Nephron (organoid): ENCODE results near the gene UNC13C.

ENCODE experiments used
- H3K27ac Mint-ChIP-seq, 3 experiments: 2 replicates each; pipeline ENCODE4 v1.8.0; 2020; ENCODE audit warnings: mixed read lengths in 3 of 3, mild to moderate bottlenecking in 2 of 3, moderate library complexity in 1 of 3
- H3K27me3 Mint-ChIP-seq: 2 replicates; pipeline ENCODE4 v1.8.0; 2021; ENCODE audit warnings: low read depth, mild to moderate bottlenecking, moderate library complexity, mixed read lengths
- H3K36me3 Mint-ChIP-seq: 2 replicates; pipeline ENCODE4 v1.8.0; 2020; ENCODE audit warnings: low read depth, mixed read lengths
- H3K4me1 Mint-ChIP-seq: 2 replicates; pipeline ENCODE4 v1.8.0; 2020; ENCODE audit warnings: mixed read lengths
- H3K4me3 Mint-ChIP-seq, 3 experiments: 2 replicates each; pipeline ENCODE4 v1.8.0; 2020; ENCODE audit warnings: mild to moderate bottlenecking in 3 of 3, mixed read lengths in 3 of 3, moderate library complexity in 2 of 3
- H3K9me3 Mint-ChIP-seq: 2 replicates; pipeline ENCODE4 v1.8.0; 2020; ENCODE audit warnings: mixed read lengths
- TF ChIP-seq, protein P1 (sequence below), 3 experiments: fragments of 200-600 bp; sonication (generic); IDR thresholded peaks; one replicate each; pipeline ENCODE4 v1.5.0; 2021; ENCODE audit warnings: antibody characterized with exemption in 3 of 3; ENCODE audit not compliant: unreplicated experiment in 3 of 3

Gene UNC13C

DNA sequence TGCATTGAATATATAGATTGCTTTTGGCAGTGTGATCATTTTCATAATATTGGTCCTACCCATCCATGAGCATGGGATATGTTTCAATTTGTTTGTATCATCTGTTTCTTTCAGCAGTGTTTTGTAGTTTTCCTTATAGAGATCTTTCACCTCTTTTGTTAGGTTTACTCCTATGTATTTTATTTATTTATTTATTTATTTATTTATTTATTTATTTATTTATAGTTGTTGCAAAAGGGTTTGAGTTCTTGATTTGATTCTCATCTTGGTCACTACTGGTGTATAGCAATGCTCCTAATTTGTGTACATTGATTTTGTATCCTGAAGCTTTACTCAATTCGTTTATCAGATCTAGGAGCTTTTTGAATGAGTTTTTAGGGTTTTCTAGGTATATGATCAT, 478.2 kb downstream of the UNC13C start:
- TF ChIP-seq, protein P1, sequence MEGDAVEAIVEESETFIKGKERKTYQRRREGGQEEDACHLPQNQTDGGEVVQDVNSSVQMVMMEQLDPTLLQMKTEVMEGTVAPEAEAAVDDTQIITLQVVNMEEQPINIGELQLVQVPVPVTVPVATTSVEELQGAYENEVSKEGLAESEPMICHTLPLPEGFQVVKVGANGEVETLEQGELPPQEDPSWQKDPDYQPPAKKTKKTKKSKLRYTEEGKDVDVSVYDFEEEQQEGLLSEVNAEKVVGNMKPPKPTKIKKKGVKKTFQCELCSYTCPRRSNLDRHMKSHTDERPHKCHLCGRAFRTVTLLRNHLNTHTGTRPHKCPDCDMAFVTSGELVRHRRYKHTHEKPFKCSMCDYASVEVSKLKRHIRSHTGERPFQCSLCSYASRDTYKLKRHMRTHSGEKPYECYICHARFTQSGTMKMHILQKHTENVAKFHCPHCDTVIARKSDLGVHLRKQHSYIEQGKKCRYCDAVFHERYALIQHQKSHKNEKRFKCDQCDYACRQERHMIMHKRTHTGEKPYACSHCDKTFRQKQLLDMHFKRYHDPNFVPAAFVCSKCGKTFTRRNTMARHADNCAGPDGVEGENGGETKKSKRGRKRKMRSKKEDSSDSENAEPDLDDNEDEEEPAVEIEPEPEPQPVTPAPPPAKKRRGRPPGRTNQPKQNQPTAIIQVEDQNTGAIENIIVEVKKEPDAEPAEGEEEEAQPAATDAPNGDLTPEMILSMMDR (IDR thresholded peaks at IDR 0.05; ENCODE audit: unreplicated experiment in 3 of 3): no peak
- no peaks in the 10 kb centered on the region for H3K27me3 Mint-ChIP-seq
- H3K9me3 Mint-ChIP-seq: peaks cover 43% of the 10 kb centered on the region
- H3K4me1 Mint-ChIP-seq: no peaks in the 10 kb centered on the region
- H3K27ac Mint-ChIP-seq: no peak overlapping the region
- H3K4me3 Mint-ChIP-seq: no peak overlapping the region
- H3K36me3 Mint-ChIP-seq: peaks cover under 1% of the 10 kb centered on the region

DNA sequence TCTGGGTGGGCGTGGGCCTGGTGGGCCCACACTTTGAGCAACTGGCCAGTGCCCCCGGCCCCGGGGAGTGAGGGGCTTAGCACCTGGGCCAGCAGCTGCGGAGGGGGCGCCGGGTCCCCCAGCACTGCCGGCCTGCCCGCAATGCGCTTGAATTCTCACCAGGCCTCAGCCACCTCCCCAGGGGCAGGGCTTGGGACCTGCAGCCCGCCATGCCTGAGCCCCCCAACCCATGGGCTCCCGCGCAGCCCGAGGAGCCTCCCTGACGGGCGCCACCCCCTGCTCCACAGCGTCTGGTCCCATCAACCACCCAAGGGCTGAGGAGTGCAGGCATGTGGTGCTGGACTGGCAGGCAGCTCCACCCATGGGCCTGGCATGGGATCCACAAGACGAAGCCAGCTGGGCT, 484.3 kb downstream of the UNC13C start:
- peaks cover 6% of the 10 kb centered on the region for H3K36me3 Mint-ChIP-seq
- H3K27ac Mint-ChIP-seq: no peak overlapping the region
- H3K4me3 Mint-ChIP-seq: no peak overlapping the region
- TF ChIP-seq, protein P1 (IDR thresholded peaks at IDR 0.05; ENCODE audit: unreplicated experiment in 3 of 3): no peak
- H3K9me3 Mint-ChIP-seq: peaks cover 30% of the 10 kb centered on the region
- no peaks in the 10 kb centered on the region for H3K4me1 Mint-ChIP-seq
- no peaks in the 10 kb centered on the region for H3K27me3 Mint-ChIP-seq

DNA sequence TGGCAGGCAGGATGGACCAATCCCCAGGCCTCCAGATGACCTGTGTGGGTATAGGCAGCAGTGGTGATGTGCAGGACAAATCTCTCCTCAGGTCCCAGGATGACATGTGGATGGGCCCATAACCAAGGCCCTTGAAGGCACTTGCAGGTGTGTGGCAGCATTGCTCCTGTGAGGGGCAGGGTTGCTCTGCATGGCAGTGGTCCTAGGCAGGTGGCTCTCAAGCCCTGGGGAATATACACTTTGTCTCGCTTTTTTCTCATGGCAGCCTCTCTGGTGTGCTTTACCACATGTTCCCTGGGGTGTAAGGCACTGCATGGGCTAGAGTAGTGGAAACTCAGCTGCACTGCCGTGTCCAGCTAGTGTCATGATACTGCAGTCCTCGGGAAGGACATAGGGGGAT, 503.6 kb downstream of the UNC13C start:
- Mint-ChIP-seq H3K9me3 (peaks cover 2% of the 10 kb centered on the region), H3K27me3 (no peaks in the 10 kb centered on the region), H3K4me1 (no peaks in the 10 kb centered on the region), H3K36me3 (no peaks in the 10 kb centered on the region), H3K27ac (no peak overlapping the region), H3K4me3 (no peak overlapping the region)
- TF ChIP-seq, protein P1 (IDR thresholded peaks at IDR 0.05; ENCODE audit: unreplicated experiment in 3 of 3): no peak

DNA sequence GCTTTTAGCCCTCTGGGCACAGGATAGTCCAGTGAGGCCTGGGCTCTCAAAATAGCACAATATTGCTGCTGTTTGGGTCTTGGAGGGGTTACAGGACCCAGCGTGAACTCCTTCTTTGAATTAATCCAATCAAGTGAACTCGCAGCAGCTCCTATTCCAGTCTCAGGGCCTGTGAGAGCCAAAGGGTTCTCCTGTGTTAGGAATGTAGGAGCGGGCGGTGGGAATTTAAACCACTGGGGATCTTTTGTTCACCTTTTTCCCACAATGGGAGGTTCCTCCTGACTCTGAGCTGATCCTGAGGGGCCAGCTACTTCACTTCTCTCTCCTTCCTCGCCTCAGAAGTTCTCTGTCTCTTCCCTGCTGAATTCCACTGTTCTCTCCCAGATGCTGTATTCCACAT, 504.0 kb downstream of the UNC13C start:
- Mint-ChIP-seq H3K4me1 (no peaks in the 10 kb centered on the region), H3K4me3 (no peak overlapping the region), H3K36me3 (no peaks in the 10 kb centered on the region), H3K9me3 (peaks cover 2% of the 10 kb centered on the region), H3K27ac (no peak overlapping the region), H3K27me3 (no peaks in the 10 kb centered on the region)
- TF ChIP-seq, protein P1 (IDR thresholded peaks at IDR 0.05; ENCODE audit: unreplicated experiment in 3 of 3): no peak

DNA sequence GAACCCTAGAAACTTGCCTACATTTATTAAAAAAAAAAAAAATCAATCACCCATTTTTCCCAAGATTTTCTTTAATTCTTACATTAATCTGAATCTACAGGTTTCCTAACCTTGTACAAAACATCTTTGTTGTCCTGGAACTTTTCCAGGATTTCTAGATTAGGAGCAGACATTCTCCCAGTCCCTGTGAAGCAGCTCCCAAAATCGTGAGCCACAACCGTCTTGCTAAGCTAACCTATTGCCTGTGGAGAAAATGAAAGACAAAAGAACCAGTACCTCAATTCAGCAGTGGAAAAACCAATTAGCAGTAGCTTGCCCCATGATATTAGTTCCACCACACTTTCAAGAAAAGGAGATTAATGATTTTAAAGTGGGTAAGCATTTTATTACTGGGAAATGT, 522.1 kb downstream of the UNC13C start:
- Mint-ChIP-seq H3K9me3 (no peaks in the 10 kb centered on the region), H3K27ac (no peak overlapping the region), H3K27me3 (no peaks in the 10 kb centered on the region), H3K4me3 (no peak overlapping the region), H3K4me1 (no peaks in the 10 kb centered on the region), H3K36me3 (no peaks in the 10 kb centered on the region)
- TF ChIP-seq, protein P1 (IDR thresholded peaks at IDR 0.05; ENCODE audit: unreplicated experiment in 3 of 3): no peak

DNA sequence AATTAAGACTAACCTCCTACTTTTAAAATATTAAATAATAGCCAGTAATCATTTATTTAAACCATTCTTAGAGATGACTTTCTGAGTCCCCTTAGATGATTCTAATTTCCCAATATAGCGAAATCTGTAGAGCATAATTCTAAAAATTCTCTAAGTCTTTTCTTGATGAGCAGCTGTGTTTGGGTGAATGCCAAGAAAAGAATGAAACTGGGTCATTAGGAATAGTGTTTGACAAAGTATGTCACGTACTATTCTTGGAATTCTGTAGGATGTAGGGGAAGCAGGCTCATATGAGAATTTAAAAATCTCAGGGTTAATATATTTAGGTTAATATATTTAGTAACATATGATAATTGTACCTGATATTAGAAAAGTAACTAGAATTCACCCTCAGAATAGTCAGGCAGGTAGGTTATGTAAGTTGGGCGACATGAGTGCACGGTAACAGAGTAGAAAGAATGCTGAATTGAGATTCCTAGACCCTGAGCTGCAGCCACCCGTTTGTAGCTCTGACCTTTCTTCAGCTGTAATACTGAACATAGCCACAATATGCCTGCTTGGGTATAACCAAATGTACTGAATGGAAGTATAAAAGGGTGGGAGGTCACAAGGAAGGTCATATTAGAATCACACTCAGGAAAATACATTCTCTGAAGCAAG, 524.3 kb downstream of the UNC13C start:
- H3K27ac Mint-ChIP-seq: no peak overlapping the region
- H3K4me3 Mint-ChIP-seq: no peak overlapping the region
- H3K27me3 Mint-ChIP-seq: no peaks in the 10 kb centered on the region
- no peaks in the 10 kb centered on the region for H3K36me3 Mint-ChIP-seq
- H3K4me1 Mint-ChIP-seq: no peaks in the 10 kb centered on the region
- TF ChIP-seq, protein P1 (IDR thresholded peaks at IDR 0.05; ENCODE audit: unreplicated experiment in 3 of 3): no peak
- no peaks in the 10 kb centered on the region for H3K9me3 Mint-ChIP-seq
